Hepatic stellate cell (primary cell): ENCODE results near the gene ATP5PD.
"Not testable (repeated sequence)": the region's sequence is repeated elsewhere in the genome, so short reads cannot be mapped to it uniquely, and the experiment has no call there.

Experiments used
- DNase-seq: peaks from one replicate; pipeline ENCODE4 v3.0.0; 2011; ENCODE audit warnings: low spot score

Gene ATP5PD

GRCh38 chr17:75051941-75052340, 5.2 kb upstream of the ATP5PD start:
- no peak for DNase-seq

- DNase-seq = no peak
These were observed 2.9 kb upstream of the ATP5PD start for GRCh38 chr17:75049706-75050105.

- DNase-seq = no peak
These were observed 2.3 kb upstream of the ATP5PD start for GRCh38 chr17:75049057-75049456.

- no peak for DNase-seq
These were observed 1.6 kb upstream of the ATP5PD start for GRCh38 chr17:75048249-75048878.

- DNase-seq = no peak
These were observed 779 bp upstream of the ATP5PD start for GRCh38 chr17:75047398-75048098.

- not testable (repeated sequence) for DNase-seq
These were observed 793 bp downstream of the ATP5PD start for GRCh38 chr17:75045946-75046406.

GRCh38 chr17:75044716-75045115, 2.1 kb downstream of the ATP5PD start:
- no peak for DNase-seq

- DNase-seq = not testable (repeated sequence)
These were observed 3.0 kb downstream of the ATP5PD start for GRCh38 chr17:75043789-75044188.

GRCh38 chr17:75041656-75042280, 5.0 kb downstream of the ATP5PD start:
- DNase-seq = no peak

- DNase-seq = no peak
These were observed 7.5 kb downstream of the ATP5PD start for GRCh38 chr17:75039238-75039637.

- DNase-seq = no peak
These were observed 10.0 kb downstream of the ATP5PD start for GRCh38 chr17:75036643-75037268.

- DNase-seq = peak; percentile 65
These were observed 12.4 kb downstream of the ATP5PD start for GRCh38 chr17:75034236-75034908.

- peak; percentile 80 for DNase-seq
These were observed 13.2 kb downstream of the ATP5PD start for GRCh38 chr17:75033346-75034235.

GRCh38 chr17:75032720-75033280, 14.0 kb downstream of the ATP5PD start:
- no peak for DNase-seq

- DNase-seq = peak; percentile 90
These were observed 14.6 kb downstream of the ATP5PD start for GRCh38 chr17:75031972-75032719.

GRCh38 chr17:75030161-75030560, 16.6 kb downstream of the ATP5PD start:
- no peak for DNase-seq

- not testable (repeated sequence) for DNase-seq
These were observed 20.1 kb downstream of the ATP5PD start for GRCh38 chr17:75026650-75027049.

GRCh38 chr17:75025398-75025734, 21.4 kb downstream of the ATP5PD start:
- DNase-seq = not testable (repeated sequence)

- DNase-seq = no peak
These were observed 21.9 kb downstream of the ATP5PD start for GRCh38 chr17:75024686-75025397.
